Effector memory CD4-positive, alpha-beta T cell (primary cell): ENCODE data around the gene ST8SIA6.

Source experiments
- DNase-seq, 3 donors: peaks; one replicate each; pipeline ENCODE4 v3.0.0-alpha.2; 2020
- H3K27ac ChIP-seq: 2 replicates; pipeline ENCODE4 v1.7.0; 2013; ENCODE audit warnings: mild to moderate bottlenecking, low read length, moderate library complexity; ENCODE audit not compliant: insufficient read depth, poor library complexity, severe bottlenecking
- H3K27me3 ChIP-seq: replicated peaks from 2 replicates; pipeline ENCODE4 v1.7.0; 2013; ENCODE audit warnings: mild to moderate bottlenecking, low read length; ENCODE audit not compliant: insufficient read depth, control insufficient read depth, poor library complexity, severe bottlenecking
- H3K36me3 ChIP-seq: 2 replicates; pipeline ENCODE4 v1.7.0; 2013; ENCODE audit warnings: mild to moderate bottlenecking, low read length, moderate library complexity; ENCODE audit not compliant: control insufficient read depth, insufficient read depth
- H3K4me1 ChIP-seq: 2 replicates; pipeline ENCODE4 v1.7.0; 2013; ENCODE audit warnings: low read length, mild to moderate bottlenecking; ENCODE audit not compliant: control insufficient read depth, insufficient read depth, poor library complexity, severe bottlenecking
- H3K4me3 ChIP-seq: 2 replicates; pipeline ENCODE4 v1.7.0; 2013; ENCODE audit warnings: low read length, low read depth, mild to moderate bottlenecking; ENCODE audit not compliant: insufficient read depth, poor library complexity, severe bottlenecking
- H3K9me3 ChIP-seq: 2 replicates; pipeline ENCODE4 v1.7.0; 2013; ENCODE audit warnings: mild to moderate bottlenecking, low read length, moderate library complexity; ENCODE audit not compliant: control insufficient read depth

The ST8SIA6 gene

GRCh38 chr10:17278607-17279240 lies 175.7 kb downstream of the ST8SIA6 start:
- peaks cover 4% of the 10 kb centered on the region for H3K9me3 ChIP-seq
- H3K27me3 ChIP-seq = no peaks in the 10 kb centered on the region
- H3K4me1 ChIP-seq = no peaks in the 10 kb centered on the region
- no peak overlapping the region for H3K27ac ChIP-seq
- H3K36me3 ChIP-seq = no peaks in the 10 kb centered on the region
- H3K4me3 ChIP-seq = no peak overlapping the region
- no peak for DNase-seq

- Histone ChIP-seq H3K4me1 (no peaks in the 10 kb centered on the region), H3K27me3 (no peaks in the 10 kb centered on the region), H3K36me3 (no peaks in the 10 kb centered on the region), H3K27ac (no peak overlapping the region), H3K9me3 (no peaks in the 10 kb centered on the region), H3K4me3 (no peak overlapping the region)
- no peak for DNase-seq
These were observed 177.5 kb downstream of the ST8SIA6 start for GRCh38 chr10:17276756-17277424.

- no peaks in the 10 kb centered on the region for H3K4me1 ChIP-seq
These were observed 181.0 kb downstream of the ST8SIA6 start for GRCh38 chr10:17273403-17273802.

GRCh38 chr10:17272648-17273047 lies 181.7 kb downstream of the ST8SIA6 start:
- H3K27ac ChIP-seq = no peak overlapping the region
- no peak overlapping the region for H3K4me3 ChIP-seq
- no peaks in the 10 kb centered on the region for H3K27me3 ChIP-seq
- H3K9me3 ChIP-seq = no peaks in the 10 kb centered on the region
- DNase-seq = no peak
- no peaks in the 10 kb centered on the region for H3K36me3 ChIP-seq
- H3K4me1 ChIP-seq = no peaks in the 10 kb centered on the region

More at GRCh38 chr10:17273403-17273802, 181.0 kb downstream of the ST8SIA6 start:
- H3K9me3 ChIP-seq = no peaks in the 10 kb centered on the region
- no peak overlapping the region for H3K27ac ChIP-seq
- H3K4me3 ChIP-seq = no peak overlapping the region
- H3K36me3 ChIP-seq = no peaks in the 10 kb centered on the region
- H3K27me3 ChIP-seq = no peaks in the 10 kb centered on the region
- DNase-seq = no peak
